Measurements from ENCODE around the gene DSTN.

- TF ChIP-seq, protein P1, sequence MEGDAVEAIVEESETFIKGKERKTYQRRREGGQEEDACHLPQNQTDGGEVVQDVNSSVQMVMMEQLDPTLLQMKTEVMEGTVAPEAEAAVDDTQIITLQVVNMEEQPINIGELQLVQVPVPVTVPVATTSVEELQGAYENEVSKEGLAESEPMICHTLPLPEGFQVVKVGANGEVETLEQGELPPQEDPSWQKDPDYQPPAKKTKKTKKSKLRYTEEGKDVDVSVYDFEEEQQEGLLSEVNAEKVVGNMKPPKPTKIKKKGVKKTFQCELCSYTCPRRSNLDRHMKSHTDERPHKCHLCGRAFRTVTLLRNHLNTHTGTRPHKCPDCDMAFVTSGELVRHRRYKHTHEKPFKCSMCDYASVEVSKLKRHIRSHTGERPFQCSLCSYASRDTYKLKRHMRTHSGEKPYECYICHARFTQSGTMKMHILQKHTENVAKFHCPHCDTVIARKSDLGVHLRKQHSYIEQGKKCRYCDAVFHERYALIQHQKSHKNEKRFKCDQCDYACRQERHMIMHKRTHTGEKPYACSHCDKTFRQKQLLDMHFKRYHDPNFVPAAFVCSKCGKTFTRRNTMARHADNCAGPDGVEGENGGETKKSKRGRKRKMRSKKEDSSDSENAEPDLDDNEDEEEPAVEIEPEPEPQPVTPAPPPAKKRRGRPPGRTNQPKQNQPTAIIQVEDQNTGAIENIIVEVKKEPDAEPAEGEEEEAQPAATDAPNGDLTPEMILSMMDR (IDR thresholded peaks at IDR 0.05): peak; percentile 25
- no peak for TF ChIP-seq EZH2 (IDR thresholded peaks at IDR 0.05; ENCODE audit: borderline replicate concordance, insufficient read depth, low read depth, low read length, poor library complexity, severe bottlenecking)
These were observed 48.2 kb downstream of the DSTN start for GRCh38 chr20:17617868-17618672.

All from B cell (primary cell).